ENCODE results near the gene VEGFA. TPM values are rescaled to one million over a fixed set of nuclear protein-coding genes. Genes with fewer than 3 reads are reported as not detected.

The VEGFA gene
- total and polyA plus RNA-seq, 2 experiments from 2014 or later, result 10.7 to 241 TPM

DNA sequence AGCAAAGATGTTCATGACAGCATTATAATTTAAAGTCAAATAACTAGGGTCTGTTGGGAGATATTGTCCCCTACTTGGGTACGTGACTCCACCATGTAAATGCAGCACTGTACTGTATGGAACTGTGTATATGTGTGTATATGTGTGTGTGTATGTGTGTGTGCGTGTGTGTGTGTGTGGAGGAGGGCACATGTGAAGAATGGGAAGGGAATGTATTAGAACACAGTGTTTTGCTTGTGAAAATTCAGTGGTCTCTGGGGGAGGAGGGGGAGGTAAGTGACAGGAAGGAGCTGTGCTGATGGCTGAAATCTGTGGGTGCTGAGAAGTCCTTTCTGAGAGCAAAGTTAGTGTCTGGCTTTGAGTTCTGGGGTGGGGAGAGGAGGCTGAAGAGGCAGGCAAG lies 23.9 kb upstream of the VEGFA start:
- no peak overlapping the region for H3K27ac ChIP-seq
- no peaks in the 10 kb centered on the region for H3K27me3 ChIP-seq (replicated peaks; ENCODE audit: insufficient read depth)
- H3K4me2 ChIP-seq (ENCODE audit: unreplicated experiment), result no peak overlapping the region
- H3K9ac ChIP-seq, result no peak overlapping the region
- no peaks in the 10 kb centered on the region for H3K9me2 ChIP-seq (ENCODE audit: insufficient read depth)
- H3K4me3 ChIP-seq, result no peak overlapping the region
- no peaks in the 10 kb centered on the region for H3K9me3 ChIP-seq (ENCODE audit: low read depth)
- H3K36me3 ChIP-seq (ENCODE audit: low read depth), result no peaks in the 10 kb centered on the region
- WGBS, 2 experiments (ENCODE audit: low coverage in 1 of 2, low lambda C conversion rate in 2 of 2, missing lambda C conversion rate in 2 of 2), result 62 to 75% methylated on average over 2 of the region's 2 CpGs
- TF ChIP-seq EZH2phosphoT487 (IDR thresholded peaks at IDR 0.05; ENCODE audit: insufficient read depth, low read depth) (no peak), EZH2 (IDR thresholded peaks at IDR 0.05; ENCODE audit: insufficient read depth, poor library complexity, severe bottlenecking) (no peak)
- H3K4me1 ChIP-seq (ENCODE audit: insufficient read depth), result no peaks in the 10 kb centered on the region
- no peak for DNase-seq
- no peak overlapping the region for H2AFZ ChIP-seq
- no peaks in the 10 kb centered on the region for H3F3A ChIP-seq (ENCODE audit: insufficient read depth)
- in situ Hi-C loops (cut with MboI), result no loop called here
- no peaks in the 10 kb centered on the region for H3K79me2 ChIP-seq (ENCODE audit: insufficient read depth)
- no peaks in the 10 kb centered on the region for H4K20me1 ChIP-seq (ENCODE audit: insufficient read depth)

GRCh38 chr6:43746613-43747102 lies 23.4 kb upstream of the VEGFA start:
- DNase-seq, result no peak
- H4K20me1 ChIP-seq (ENCODE audit: insufficient read depth), result no peaks in the 10 kb centered on the region
- no peaks in the 10 kb centered on the region for H3K9me2 ChIP-seq (ENCODE audit: insufficient read depth)
- H3K79me2 ChIP-seq (ENCODE audit: insufficient read depth), result no peaks in the 10 kb centered on the region
- H3K27ac ChIP-seq, result no peak overlapping the region
- in situ Hi-C loops (cut with MboI), result no loop called here
- no peak overlapping the region for H2AFZ ChIP-seq
- no peaks in the 10 kb centered on the region for H3K36me3 ChIP-seq (ENCODE audit: low read depth)
- H3F3A ChIP-seq (ENCODE audit: insufficient read depth), result no peaks in the 10 kb centered on the region
- H3K4me1 ChIP-seq (ENCODE audit: insufficient read depth), result no peaks in the 10 kb centered on the region
- no peak overlapping the region for H3K4me2 ChIP-seq (ENCODE audit: unreplicated experiment)
- no peaks in the 10 kb centered on the region for H3K27me3 ChIP-seq (replicated peaks; ENCODE audit: insufficient read depth)
- 41% methylated on average over 12 to 13 of the region's 13 CpGs for WGBS, 2 experiments (ENCODE audit: low coverage in 1 of 2, low lambda C conversion rate in 2 of 2, missing lambda C conversion rate in 2 of 2)
- no peak overlapping the region for H3K4me3 ChIP-seq
- H3K9ac ChIP-seq, result no peak overlapping the region
- H3K9me3 ChIP-seq (ENCODE audit: low read depth), result no peaks in the 10 kb centered on the region
- TF ChIP-seq EZH2phosphoT487 (IDR thresholded peaks at IDR 0.05; ENCODE audit: insufficient read depth, low read depth), result no peak
- TF ChIP-seq EZH2 (IDR thresholded peaks at IDR 0.05; ENCODE audit: insufficient read depth, poor library complexity, severe bottlenecking), result no peak

DNA sequence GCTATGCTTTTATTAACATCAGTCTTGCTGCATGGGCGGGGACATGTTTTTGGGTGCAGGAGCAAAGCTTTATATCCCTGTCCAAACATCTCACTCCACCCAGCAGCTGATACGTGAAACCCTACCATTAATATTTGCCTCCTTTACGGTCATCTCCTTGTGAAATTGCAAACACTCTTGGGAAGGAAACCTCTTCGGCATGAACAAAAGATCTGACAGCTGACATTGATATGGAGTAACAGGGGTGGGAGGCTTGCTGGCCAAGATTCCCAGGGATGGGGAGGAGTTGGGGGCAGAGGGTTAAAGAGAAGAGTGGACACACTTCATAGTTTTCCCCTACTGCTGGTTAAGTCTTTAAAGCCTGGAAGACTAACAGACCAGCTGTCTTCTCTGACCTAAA lies 22.2 kb upstream of the VEGFA start:
- TF ChIP-seq EZH2phosphoT487 (IDR thresholded peaks at IDR 0.05; ENCODE audit: insufficient read depth, low read depth) (no peak), EZH2 (IDR thresholded peaks at IDR 0.05; ENCODE audit: insufficient read depth, poor library complexity, severe bottlenecking) (no peak)
- no peak for DNase-seq
- no peaks in the 10 kb centered on the region for H3K79me2 ChIP-seq (ENCODE audit: insufficient read depth)
- in situ Hi-C loops (cut with MboI), result no loop called here
- H3K4me1 ChIP-seq (ENCODE audit: insufficient read depth), result no peaks in the 10 kb centered on the region
- no peaks in the 10 kb centered on the region for H4K20me1 ChIP-seq (ENCODE audit: insufficient read depth)
- 54 to 56% methylated on average over 4 of the region's 4 CpGs for WGBS, 2 experiments (ENCODE audit: low coverage in 1 of 2, low lambda C conversion rate in 2 of 2, missing lambda C conversion rate in 2 of 2)
- no peak overlapping the region for H3K4me3 ChIP-seq
- no peaks in the 10 kb centered on the region for H3K36me3 ChIP-seq (ENCODE audit: low read depth)
- no peak overlapping the region for H3K27ac ChIP-seq
- no peaks in the 10 kb centered on the region for H3K9me2 ChIP-seq (ENCODE audit: insufficient read depth)
- no peaks in the 10 kb centered on the region for H3F3A ChIP-seq (ENCODE audit: insufficient read depth)
- H3K4me2 ChIP-seq (ENCODE audit: unreplicated experiment), result no peak overlapping the region
- no peaks in the 10 kb centered on the region for H3K27me3 ChIP-seq (replicated peaks; ENCODE audit: insufficient read depth)
- H3K9ac ChIP-seq, result no peak overlapping the region
- H3K9me3 ChIP-seq (ENCODE audit: low read depth), result no peaks in the 10 kb centered on the region
- H2AFZ ChIP-seq, result no peak overlapping the region

DNA sequence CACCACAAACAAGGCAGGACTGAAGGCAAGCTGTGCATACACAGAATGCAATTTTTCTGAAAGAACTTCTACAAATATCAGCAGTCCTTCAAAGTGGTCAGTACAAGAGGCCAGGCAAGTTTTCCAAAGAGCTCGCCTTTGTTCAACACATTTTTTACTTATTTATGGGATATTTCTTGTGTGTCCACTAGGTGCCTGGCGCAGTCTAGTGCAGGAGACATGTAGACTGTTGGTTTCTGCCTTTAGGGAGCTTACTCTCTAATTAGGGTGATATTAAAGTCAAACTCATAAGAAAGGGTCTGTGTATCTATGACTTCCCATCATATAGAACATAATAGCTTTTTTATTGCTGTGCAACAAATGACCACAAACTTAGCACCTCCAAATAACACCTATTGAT lies 21.2 kb upstream of the VEGFA start:
- H3K4me2 ChIP-seq (ENCODE audit: unreplicated experiment), result no peak overlapping the region
- 70 to 84% methylated on average over 2 of the region's 2 CpGs for WGBS, 2 experiments (ENCODE audit: low coverage in 1 of 2, low lambda C conversion rate in 2 of 2, missing lambda C conversion rate in 2 of 2)
- no peak for DNase-seq
- no peaks in the 10 kb centered on the region for H3K9me3 ChIP-seq (ENCODE audit: low read depth)
- H3F3A ChIP-seq (ENCODE audit: insufficient read depth), result no peaks in the 10 kb centered on the region
- H3K36me3 ChIP-seq (ENCODE audit: low read depth), result no peaks in the 10 kb centered on the region
- in situ Hi-C loops (cut with MboI), result no loop called here
- no peaks in the 10 kb centered on the region for H3K9me2 ChIP-seq (ENCODE audit: insufficient read depth)
- H4K20me1 ChIP-seq (ENCODE audit: insufficient read depth), result no peaks in the 10 kb centered on the region
- H3K27ac ChIP-seq, result no peak overlapping the region
- TF ChIP-seq EZH2 (IDR thresholded peaks at IDR 0.05; ENCODE audit: insufficient read depth, poor library complexity, severe bottlenecking) (no peak), EZH2phosphoT487 (IDR thresholded peaks at IDR 0.05; ENCODE audit: insufficient read depth, low read depth) (no peak)
- no peak overlapping the region for H3K9ac ChIP-seq
- no peak overlapping the region for H2AFZ ChIP-seq
- no peaks in the 10 kb centered on the region for H3K4me1 ChIP-seq (ENCODE audit: insufficient read depth)
- no peaks in the 10 kb centered on the region for H3K27me3 ChIP-seq (replicated peaks; ENCODE audit: insufficient read depth)
- H3K4me3 ChIP-seq, result no peak overlapping the region
- H3K79me2 ChIP-seq (ENCODE audit: insufficient read depth), result no peaks in the 10 kb centered on the region

DNA sequence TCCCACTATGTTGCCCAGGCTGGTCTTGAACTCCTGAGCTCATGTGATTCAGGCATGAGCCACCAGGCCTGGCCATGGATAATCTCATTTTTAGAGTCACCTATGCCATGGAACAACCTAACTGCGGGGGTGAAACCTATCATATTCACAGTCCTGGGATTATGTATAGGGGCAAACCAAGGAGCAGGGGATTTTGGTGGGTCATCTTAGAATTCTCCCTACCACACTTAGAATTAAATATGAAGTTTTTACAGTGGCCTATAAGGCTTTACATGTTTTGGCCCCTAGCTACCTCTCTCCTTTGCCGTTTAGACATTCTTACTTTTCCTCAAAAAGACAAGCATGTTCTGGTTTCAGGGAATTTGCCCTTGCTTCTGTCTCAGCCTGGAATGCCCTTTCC lies 20.6 kb upstream of the VEGFA start:
- H3K9me2 ChIP-seq (ENCODE audit: insufficient read depth), result no peaks in the 10 kb centered on the region
- TF ChIP-seq EZH2phosphoT487 (IDR thresholded peaks at IDR 0.05; ENCODE audit: insufficient read depth, low read depth), result no peak
- no peak for TF ChIP-seq EZH2 (IDR thresholded peaks at IDR 0.05; ENCODE audit: insufficient read depth, poor library complexity, severe bottlenecking)
- no peaks in the 10 kb centered on the region for H3K4me1 ChIP-seq (ENCODE audit: insufficient read depth)
- DNase-seq, result no peak
- no peaks in the 10 kb centered on the region for H3F3A ChIP-seq (ENCODE audit: insufficient read depth)
- in situ Hi-C loops (cut with MboI), result no loop called here
- H3K36me3 ChIP-seq (ENCODE audit: low read depth), result no peaks in the 10 kb centered on the region
- no peaks in the 10 kb centered on the region for H3K9me3 ChIP-seq (ENCODE audit: low read depth)
- no peak overlapping the region for H3K27ac ChIP-seq
- no peaks in the 10 kb centered on the region for H3K27me3 ChIP-seq (replicated peaks; ENCODE audit: insufficient read depth)
- no peak overlapping the region for H3K4me3 ChIP-seq
- H3K9ac ChIP-seq, result no peak overlapping the region
- H2AFZ ChIP-seq, result no peak overlapping the region
- H4K20me1 ChIP-seq (ENCODE audit: insufficient read depth), result no peaks in the 10 kb centered on the region
- 50 to 54% methylated on average over 2 of the region's 2 CpGs for WGBS, 2 experiments (ENCODE audit: low coverage in 1 of 2, low lambda C conversion rate in 2 of 2, missing lambda C conversion rate in 2 of 2)
- no peaks in the 10 kb centered on the region for H3K79me2 ChIP-seq (ENCODE audit: insufficient read depth)
- H3K4me2 ChIP-seq (ENCODE audit: unreplicated experiment), result no peak overlapping the region

Measured in GM23248 (cell line).